Fibroblast of lung (primary cell): ENCODE data around the gene SYTL5. TPM values are rescaled to one million over a fixed set of nuclear protein-coding genes. Genes with fewer than 3 reads are reported as not detected.

Experiments
- DNase-seq, 2 donors: peaks; one replicate each; pipeline versions ENCODE4 v3.0.0 to v3.0.0-alpha.2; 2010; ENCODE audit warnings: low read depth in 2 of 2
- H2AFZ ChIP-seq: 2 replicates; pipeline ENCODE4 v1.5.1; 2012; ENCODE audit warnings: low read length, control low read depth, inconsistent platforms
- H3K27ac ChIP-seq: 2 replicates; pipeline ENCODE4 v1.5.1; 2011; ENCODE audit warnings: low read length, control low read depth; ENCODE audit not compliant: insufficient read depth
- H3K27me3 ChIP-seq: 2 replicates; pipeline ENCODE4 v1.5.1; 2011; ENCODE audit warnings: mild to moderate bottlenecking, low read length; ENCODE audit not compliant: control insufficient read depth, insufficient read depth
- H3K36me3 ChIP-seq: 2 replicates; pipeline ENCODE4 v1.5.1; 2011; ENCODE audit warnings: low read length; ENCODE audit not compliant: control insufficient read depth, insufficient read depth
- H3K4me1 ChIP-seq: 2 replicates; pipeline ENCODE4 v1.5.1; 2011; ENCODE audit warnings: low read length; ENCODE audit not compliant: control insufficient read depth, insufficient read depth; ENCODE audit errors: extremely low read depth
- H3K4me2 ChIP-seq: 2 replicates; pipeline ENCODE4 v1.5.1; 2011; ENCODE audit warnings: low read length, control low read depth; ENCODE audit not compliant: insufficient read depth; ENCODE audit errors: extremely low read depth
- H3K4me3 ChIP-seq, 4 experiments: fragments of 200-600 bp in 1 of 4; sonication (generic) in 1 of 4; replicated peaks in 1 of 4; 2 replicates each; pipeline ENCODE4 v1.5.1; 2011 to 2016; ENCODE audit warnings: low read length in 4 of 4, low read depth in 3 of 4, mild to moderate bottlenecking in 3 of 4, control low read depth in 2 of 4, inconsistent platforms in 1 of 4, mixed read lengths in 1 of 4; ENCODE audit not compliant: insufficient read depth in 1 of 4; ENCODE audit errors: control extremely low read depth in 1 of 4
- H3K79me2 ChIP-seq: 2 replicates; pipeline ENCODE4 v1.5.1; 2012; ENCODE audit warnings: mild to moderate bottlenecking, low read length, inconsistent platforms; ENCODE audit not compliant: control insufficient read depth, insufficient read depth
- H3K9ac ChIP-seq: 2 replicates; pipeline ENCODE4 v1.5.1; 2011; ENCODE audit warnings: mild to moderate bottlenecking, low read length, control low read depth; ENCODE audit not compliant: insufficient read depth
- H3K9me3 ChIP-seq: 2 replicates; pipeline ENCODE4 v1.5.1; 2012; ENCODE audit warnings: low read depth, low read length; ENCODE audit not compliant: control insufficient read depth, insufficient read depth
- H4K20me1 ChIP-seq: 2 replicates; pipeline ENCODE4 v1.5.1; 2011; ENCODE audit warnings: low read length; ENCODE audit not compliant: control insufficient read depth, insufficient read depth; ENCODE audit errors: extremely low read depth
- CTCF ChIP-seq, 2 donors: IDR thresholded peaks in 1 of 2; conservative IDR thresholded peaks in 1 of 2; 1 replicate in 1 of 2; 2 replicates in 1 of 2; pipeline ENCODE4 v1.5.1; 2011 to 2012; ENCODE audit warnings: low read length in 2 of 2, control low read depth in 1 of 2, inconsistent platforms in 1 of 2, low read depth in 1 of 2, mild to moderate bottlenecking in 1 of 2
- EZH2 ChIP-seq: IDR thresholded peaks from 2 replicates; pipeline ENCODE4 v1.5.1; 2012; ENCODE audit warnings: low read length, control low read depth, mild to moderate bottlenecking; ENCODE audit errors: missing control alignments
- polyA plus RNA-seq, 2 donors: library from polyadenylated mRNA; depleted of rRNA in 1 of 2; stranded (reverse) in 1 of 2; unstranded in 1 of 2; fragments of >200 nt; gene quantifications; 2 replicates each; pipeline ENCODE4 v1.2.1, GENCODE V29; 2011 to 2012; ENCODE audit warnings: missing spikeins in 1 of 2
- total RNA-seq: library from RNA; depleted of rRNA; stranded (reverse); fragments of >200 nt; gene quantifications from 2 replicates; pipeline ENCODE4 v1.2.1, GENCODE V29; 2014

SYTL5 gene
- total and polyA plus RNA-seq, 2 donors (not counting 1 experiment from before 2014, with no cell fraction given): 0.27 to 1.5 TPM

GRCh38 chrX:38061335-38061734 lies 55.0 kb downstream of the SYTL5 start:
- H4K20me1 ChIP-seq: no peaks in the 10 kb centered on the region
- H3K4me3 ChIP-seq: no peak overlapping the region
- H3K36me3 ChIP-seq: no peaks in the 10 kb centered on the region
- peak overlapping the region; percentile 13 for H3K4me2 ChIP-seq
- H3K79me2 ChIP-seq: no peaks in the 10 kb centered on the region
- TF ChIP-seq CTCF (conservative IDR thresholded peaks at IDR 0.05 in 1 of 2, IDR thresholded peaks at IDR 0.05 in 1 of 2; ENCODE audit: low read depth in 1 of 2, low read length in 2 of 2) (no peak), EZH2 (no peak)
- H3K4me1 ChIP-seq: no peaks in the 10 kb centered on the region
- H3K9ac ChIP-seq: no peak overlapping the region
- H3K27ac ChIP-seq: no peak overlapping the region
- no peaks in the 10 kb centered on the region for H3K9me3 ChIP-seq
- peak; percentile 25 to 69 for DNase-seq
- H2AFZ ChIP-seq: no peak overlapping the region
- H3K27me3 ChIP-seq: no peaks in the 10 kb centered on the region

DNA sequence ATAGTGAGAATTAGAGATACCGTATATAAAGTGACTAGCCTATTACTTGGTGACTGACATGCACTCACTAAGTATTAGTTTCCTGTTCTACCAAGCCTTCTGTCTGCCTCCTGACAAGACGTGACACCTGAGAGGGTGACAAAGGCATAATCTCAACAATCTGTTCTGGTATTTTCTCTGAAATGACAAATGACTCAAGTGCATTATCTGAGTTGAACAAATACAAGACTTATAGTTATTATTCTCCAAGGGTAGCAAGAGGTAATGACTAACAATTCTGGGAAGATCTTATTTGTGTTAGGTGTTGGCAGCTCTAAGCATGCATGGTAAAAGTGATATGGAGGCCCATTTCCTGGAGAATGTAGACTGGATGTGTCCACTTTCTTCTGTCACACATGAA lies 60.6 kb downstream of the SYTL5 start:
- Histone ChIP-seq H4K20me1 (no peaks in the 10 kb centered on the region), H3K27me3 (no peaks in the 10 kb centered on the region), H3K4me2 (no peak overlapping the region), H3K4me1 (no peaks in the 10 kb centered on the region), H3K79me2 (no peaks in the 10 kb centered on the region), H3K36me3 (no peaks in the 10 kb centered on the region), H3K27ac (no peak overlapping the region), H2AFZ (no peak overlapping the region), H3K9ac (no peak overlapping the region), H3K9me3 (no peaks in the 10 kb centered on the region), H3K4me3 (no peak overlapping the region)
- no peak for TF ChIP-seq EZH2
- no peak for TF ChIP-seq CTCF (conservative IDR thresholded peaks at IDR 0.05 in 1 of 2, IDR thresholded peaks at IDR 0.05 in 1 of 2; ENCODE audit: low read depth in 1 of 2, low read length in 2 of 2)
- DNase-seq: no peak

- Histone ChIP-seq H4K20me1 (no peaks in the 10 kb centered on the region), H3K4me3 (no peak overlapping the region), H3K79me2 (no peaks in the 10 kb centered on the region), H3K4me2 (no peak overlapping the region), H3K36me3 (no peaks in the 10 kb centered on the region), H3K9ac (no peak overlapping the region), H3K27me3 (no peaks in the 10 kb centered on the region), H2AFZ (no peak overlapping the region), H3K4me1 (no peaks in the 10 kb centered on the region), H3K9me3 (no peaks in the 10 kb centered on the region), H3K27ac (no peak overlapping the region)
- DNase-seq: no peak
- TF ChIP-seq EZH2 (no peak), CTCF (conservative IDR thresholded peaks at IDR 0.05 in 1 of 2, IDR thresholded peaks at IDR 0.05 in 1 of 2; ENCODE audit: low read depth in 1 of 2, low read length in 2 of 2) (no peak)
Observed at GRCh38 chrX:38069273-38069672, 62.9 kb downstream of the SYTL5 start.
